PFSK-1 (cell line): ENCODE measurements around the gene MARK4.

ENCODE experiments used
- FOXP2 ChIP-seq: optimal IDR thresholded peaks from 2 replicates; pipeline ENCODE3; 2011; ENCODE audit warnings: borderline replicate concordance, control low read depth, inconsistent platforms; ENCODE audit not compliant: insufficient read depth; ENCODE audit errors: extremely low read length, extremely low read depth
- POLR2AphosphoS5 ChIP-seq: IDR thresholded peaks from 2 replicates; pipeline ENCODE4 v1.6.1; 2012; ENCODE audit warnings: low read depth, mild to moderate bottlenecking, control low read depth, low read length, moderate library complexity
- REST ChIP-seq, 2 experiments: IDR thresholded peaks; 2 replicates each; pipeline versions ENCODE4 v1.6.1 to v1.8.0; 2011 to 2012; ENCODE audit warnings: low read depth in 2 of 2, low read length in 2 of 2, control low read depth in 1 of 2, inconsistent platforms in 1 of 2, mild to moderate bottlenecking in 1 of 2, moderate library complexity in 1 of 2; ENCODE audit not compliant: insufficient read depth in 1 of 2
- SIN3A ChIP-seq: IDR thresholded peaks from 2 replicates; pipeline ENCODE4 v1.6.1; 2012; ENCODE audit warnings: mild to moderate bottlenecking, low read length, moderate library complexity, borderline replicate concordance; ENCODE audit not compliant: insufficient read depth
- TAF1 ChIP-seq: IDR thresholded peaks from 2 replicates; pipeline ENCODE4 v1.6.1; 2012; ENCODE audit warnings: low read length, control low read depth, borderline replicate concordance; ENCODE audit not compliant: insufficient read depth

The MARK4 gene

GRCh38 chr19:45350477-45351058 is 99.5 kb downstream of the MARK4 start:
- TF ChIP-seq FOXP2 (no peak), TAF1 (no peak), SIN3A (no peak), POLR2AphosphoS5 (no peak), REST (IDR thresholded peaks at IDR 0.05; ENCODE audit: insufficient read depth in 1 of 2, low read depth in 2 of 2, low read length in 2 of 2) (no peak)

GRCh38 chr19:45351401-45351952 is 100.4 kb downstream of the MARK4 start:
- no peak for TF ChIP-seq SIN3A
- no peak for TF ChIP-seq REST (IDR thresholded peaks at IDR 0.05; ENCODE audit: insufficient read depth in 1 of 2, low read depth in 2 of 2, low read length in 2 of 2)
- TF ChIP-seq POLR2AphosphoS5 = no peak
- TF ChIP-seq TAF1 = no peak
- no peak for TF ChIP-seq FOXP2

GRCh38 chr19:45352062-45352461 is 101.0 kb downstream of the MARK4 start:
- TF ChIP-seq POLR2AphosphoS5 (no peak), FOXP2 (no peak)

- TF ChIP-seq REST (IDR thresholded peaks at IDR 0.05; ENCODE audit: insufficient read depth in 1 of 2, low read depth in 2 of 2, low read length in 2 of 2) (no peak), POLR2AphosphoS5 (no peak), FOXP2 (no peak), SIN3A (no peak), TAF1 (no peak)
Observed at GRCh38 chr19:45352471-45352870, 101.4 kb downstream of the MARK4 start.

- TF ChIP-seq REST (IDR thresholded peaks at IDR 0.05; ENCODE audit: insufficient read depth in 1 of 2, low read depth in 2 of 2, low read length in 2 of 2) (no peak), SIN3A (no peak), POLR2AphosphoS5 (no peak), FOXP2 (no peak), TAF1 (no peak)
Observed at GRCh38 chr19:45352914-45353796, 102.1 kb downstream of the MARK4 start.
